Activated B cell treated with CpG ODN at 0.5 μM for 24 hours (primary cell): ENCODE results near the gene NEK7. TPM values are rescaled to one million over a fixed set of nuclear protein-coding genes. Genes with fewer than 3 reads are reported as not detected.
A peak's percentile ranks its signal among the peaks of the same experiment; 100 is the strongest.

Experiments
- ATAC-seq: fragments of 200-7000 bp; cut with Tn5 transposase; one replicate; pipeline ENCODE4 v1.10.0; 2021; ENCODE audit warnings: low read depth, mild to moderate bottlenecking, moderate library complexity
- CTCF ChIA-PET: fragments of 350-600 bp; sonication (Branson Sonifier 250); formaldehyde crosslinking; loops from one replicate; lab custom pipeline; 2021; ENCODE audit warnings: antibody characterized with exemption; lab: Charles Lee
- POLR2A ChIA-PET: fragments of 350-600 bp; sonication (Branson Sonifier 250); formaldehyde crosslinking; loops from one replicate; lab custom pipeline; 2021; ENCODE audit warnings: antibody characterized with exemption; lab: Charles Lee
- DNase-seq: peaks from one replicate; pipeline ENCODE4 v3.0.0; 2022
- H3K27ac Mint-ChIP-seq: one replicate; pipeline ENCODE4 v1.8.0; 2020; ENCODE audit warnings: mixed read lengths
- H3K27me3 Mint-ChIP-seq: one replicate; pipeline ENCODE4 v1.8.0; 2021; ENCODE audit warnings: mixed read lengths
- H3K36me3 Mint-ChIP-seq: one replicate; pipeline ENCODE4 v1.8.0; 2021; ENCODE audit warnings: low read depth, mixed read lengths
- H3K4me1 Mint-ChIP-seq: one replicate; pipeline ENCODE4 v1.8.0; 2021; ENCODE audit warnings: mixed read lengths
- H3K4me3 Mint-ChIP-seq: one replicate; pipeline ENCODE4 v1.8.0; 2020; ENCODE audit warnings: mild to moderate bottlenecking, mixed read lengths
- H3K9me3 Mint-ChIP-seq: one replicate; pipeline ENCODE4 v1.8.0; 2020; ENCODE audit warnings: mixed read lengths
- intact Hi-C: fragments of 100-400 bp; cut with micrococcal nuclease; formaldehyde crosslinking; loops from one replicate; pipeline ENCODE4 v1.15.1; 2024
- total RNA-seq: library from RNA; stranded (reverse); gene quantifications from 2 replicates; pipeline ENCODE4 v1.2.3, GENCODE V29; 2022
- TF ChIP-seq, protein P1 (sequence below): fragments of 200-600 bp; IDR thresholded peaks from one replicate; pipeline ENCODE4 v1.8.0; 2022; ENCODE audit warnings: antibody characterized with exemption, mild to moderate bottlenecking

The NEK7 gene
- total RNA-seq, 1 donor from 2014 or later = 33.5 TPM

DNA sequence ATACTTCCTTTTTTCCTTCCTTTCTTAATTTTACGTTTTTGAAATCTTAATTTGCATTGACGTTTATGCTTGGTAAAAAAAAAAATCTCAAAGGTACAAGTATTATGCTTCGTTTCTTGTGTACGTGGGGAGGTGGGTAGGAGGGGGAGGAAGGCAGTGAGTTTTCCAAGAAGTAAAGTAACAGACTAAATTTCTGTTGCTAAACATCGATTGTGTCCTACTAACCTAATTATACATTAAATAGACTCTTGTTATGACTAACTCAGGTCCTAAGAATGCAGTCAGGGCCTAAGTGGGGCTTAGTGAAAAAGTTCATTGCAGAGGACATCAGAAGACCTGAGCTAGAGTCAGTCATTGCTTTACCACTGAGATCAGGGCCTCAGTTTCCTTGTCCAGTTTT, 17.5 kb downstream of the NEK7 start:
- H3K4me1 Mint-ChIP-seq = peaks cover 85% of the 10 kb centered on the region
- TF ChIP-seq, protein P1, sequence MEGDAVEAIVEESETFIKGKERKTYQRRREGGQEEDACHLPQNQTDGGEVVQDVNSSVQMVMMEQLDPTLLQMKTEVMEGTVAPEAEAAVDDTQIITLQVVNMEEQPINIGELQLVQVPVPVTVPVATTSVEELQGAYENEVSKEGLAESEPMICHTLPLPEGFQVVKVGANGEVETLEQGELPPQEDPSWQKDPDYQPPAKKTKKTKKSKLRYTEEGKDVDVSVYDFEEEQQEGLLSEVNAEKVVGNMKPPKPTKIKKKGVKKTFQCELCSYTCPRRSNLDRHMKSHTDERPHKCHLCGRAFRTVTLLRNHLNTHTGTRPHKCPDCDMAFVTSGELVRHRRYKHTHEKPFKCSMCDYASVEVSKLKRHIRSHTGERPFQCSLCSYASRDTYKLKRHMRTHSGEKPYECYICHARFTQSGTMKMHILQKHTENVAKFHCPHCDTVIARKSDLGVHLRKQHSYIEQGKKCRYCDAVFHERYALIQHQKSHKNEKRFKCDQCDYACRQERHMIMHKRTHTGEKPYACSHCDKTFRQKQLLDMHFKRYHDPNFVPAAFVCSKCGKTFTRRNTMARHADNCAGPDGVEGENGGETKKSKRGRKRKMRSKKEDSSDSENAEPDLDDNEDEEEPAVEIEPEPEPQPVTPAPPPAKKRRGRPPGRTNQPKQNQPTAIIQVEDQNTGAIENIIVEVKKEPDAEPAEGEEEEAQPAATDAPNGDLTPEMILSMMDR = no peak
- POLR2A ChIA-PET = interaction anchor here (1.2 to 5.5 kb wide), 2 partner anchors 9 to 16 kb away, joined by 3 to 46 read pairs; partner anchors contain the start of gene NEK7
- intact Hi-C loops = loop anchor here (1.0 to 5.0 kb wide), 4 partner anchors 17 to 423 kb away; partner anchors contain the start of gene DENND1B
- H3K27ac Mint-ChIP-seq = peak overlapping the region; percentile 85
- H3K9me3 Mint-ChIP-seq = no peaks in the 10 kb centered on the region
- no peaks in the 10 kb centered on the region for H3K27me3 Mint-ChIP-seq
- ATAC-seq (peak; percentile 70), DNase-seq (no peak)
- CTCF ChIA-PET = interaction anchor here (1.0 kb wide), 1 partner anchor 16 kb away, joined by 4 read pairs; no protein-coding TSS in a partner anchor
- no peaks in the 10 kb centered on the region for H3K36me3 Mint-ChIP-seq
- peak overlapping the region; percentile 73 for H3K4me3 Mint-ChIP-seq

DNA sequence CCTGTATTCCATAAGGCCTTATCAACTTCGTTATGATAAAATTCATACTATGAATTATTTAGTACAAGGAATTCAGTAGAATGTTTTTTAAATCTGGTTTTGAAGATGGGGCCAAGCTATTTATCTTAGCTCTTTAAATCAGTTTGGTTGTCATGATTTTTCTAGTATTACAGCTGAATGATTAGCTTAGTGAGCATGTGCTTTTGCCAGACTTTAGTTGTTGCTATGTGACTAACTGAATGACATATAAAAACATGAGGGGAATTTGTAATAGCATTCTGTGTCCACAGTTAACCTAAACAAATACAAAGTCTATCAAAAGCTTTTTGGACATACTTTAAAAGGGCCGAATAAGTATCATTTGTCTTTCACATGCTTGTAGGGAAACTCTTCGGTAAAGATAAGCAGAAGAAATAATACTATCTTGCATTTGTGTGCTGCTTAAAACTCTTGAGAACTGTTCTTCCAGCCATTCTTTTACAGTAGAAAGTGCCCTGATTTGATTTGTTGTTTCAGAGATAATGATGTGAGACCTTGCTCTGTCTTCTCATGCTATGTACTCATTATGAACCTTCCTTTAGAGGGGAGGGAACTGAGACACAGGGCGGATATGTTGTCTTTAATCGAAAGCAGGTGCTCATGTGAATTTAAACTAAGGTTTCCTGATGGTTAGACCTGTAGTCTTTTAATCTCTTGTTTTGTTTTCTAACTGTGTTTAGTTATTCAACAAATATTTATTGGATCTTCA, 18.8 kb downstream of the NEK7 start:
- ChIA-PET CTCF (interaction anchor here (1.1 kb wide), 1 partner anchor 345 kb away, joined by 3 read pairs; no protein-coding TSS in a partner anchor), POLR2A (interaction anchor here (1.2 to 5.5 kb wide), 2 partner anchors 10 to 18 kb away, joined by 3 to 46 read pairs; partner anchors contain the start of gene NEK7)
- intact Hi-C loops = loop anchor here (2.0 to 5.0 kb wide), 2 partner anchors 15 to 77 kb away; no protein-coding TSS in a partner anchor
- DNase-seq (no peak), ATAC-seq (peak; percentile 74)
- H3K36me3 Mint-ChIP-seq = no peaks in the 10 kb centered on the region
- no peaks in the 10 kb centered on the region for H3K27me3 Mint-ChIP-seq
- TF ChIP-seq, protein P1 = no peak
- peaks cover 83% of the 10 kb centered on the region for H3K4me1 Mint-ChIP-seq
- H3K27ac Mint-ChIP-seq = peak overlapping the region; percentile 74
- H3K4me3 Mint-ChIP-seq = peak overlapping the region; percentile 53
- no peaks in the 10 kb centered on the region for H3K9me3 Mint-ChIP-seq

DNA sequence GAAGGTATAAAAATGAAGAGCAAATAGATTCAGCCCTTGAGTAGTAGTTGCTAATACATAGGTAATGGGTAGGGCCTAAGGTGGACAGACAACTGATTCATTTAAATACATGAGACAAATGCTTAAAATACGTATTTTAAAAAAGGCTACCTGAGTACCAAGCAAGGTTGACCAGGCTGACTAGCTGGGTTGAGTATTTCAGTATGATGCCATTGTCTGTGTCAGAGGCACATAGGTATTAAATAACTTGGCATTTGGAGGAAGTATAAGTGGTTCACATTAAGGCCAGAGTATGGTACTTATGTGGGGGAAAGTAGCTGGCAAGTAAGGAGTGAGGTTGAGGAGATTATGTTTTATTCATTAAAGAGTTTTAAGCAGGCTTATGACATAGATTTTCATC, 19.4 kb downstream of the NEK7 start:
- H3K4me1 Mint-ChIP-seq = peaks cover 83% of the 10 kb centered on the region
- no peak for ATAC-seq

DNA sequence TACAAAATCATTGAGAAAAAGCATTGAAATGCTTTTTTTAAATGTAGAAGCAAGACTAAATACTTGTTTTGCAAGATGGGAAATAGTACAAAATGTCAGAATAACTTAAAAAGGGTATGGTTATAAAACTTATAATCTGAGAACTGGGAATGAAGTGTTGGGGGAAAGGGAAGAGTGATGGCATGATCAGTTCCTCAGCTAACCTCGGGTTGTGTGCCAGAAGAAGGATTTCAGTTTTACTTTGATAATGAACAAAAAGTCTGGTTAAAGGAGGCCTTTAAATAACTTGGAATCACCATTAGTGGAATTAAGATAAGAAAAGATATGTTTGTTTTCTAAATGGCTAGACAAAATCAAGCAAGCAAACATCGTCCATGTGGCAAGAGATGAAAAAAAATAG, 20.7 kb downstream of the NEK7 start:
- POLR2A ChIA-PET = no interaction called here
- TF ChIP-seq, protein P1 = no peak
- no peak overlapping the region for H3K4me3 Mint-ChIP-seq

More for the DNA sequence above, 19.4 kb downstream of the NEK7 start:
- H3K27me3 Mint-ChIP-seq = no peaks in the 10 kb centered on the region
- H3K36me3 Mint-ChIP-seq = no peaks in the 10 kb centered on the region
- intact Hi-C loops = loop anchor here (5.0 kb wide), 1 partner anchor 76 kb away; no protein-coding TSS in a partner anchor
- no peaks in the 10 kb centered on the region for H3K9me3 Mint-ChIP-seq
- ChIA-PET CTCF (interaction anchor here (1.1 to 1.6 kb wide), 2 partner anchors 18 to 345 kb away, joined by 3 read pairs; no protein-coding TSS in a partner anchor), POLR2A (interaction anchor here (5.5 kb wide), 1 partner anchor 18 kb away, joined by 46 read pairs; the partner anchor contains the start of gene NEK7)
- H3K27ac Mint-ChIP-seq = peak overlapping the region; percentile 74
- no peak for DNase-seq
- TF ChIP-seq, protein P1 = no peak
- peak overlapping the region; percentile 53 for H3K4me3 Mint-ChIP-seq

GRCh38 chr1:198178615-198179014, 21.8 kb downstream of the NEK7 start:
- Mint-ChIP-seq H3K4me1 (peaks cover 77% of the 10 kb centered on the region), H3K9me3 (no peaks in the 10 kb centered on the region), H3K4me3 (no peak overlapping the region), H3K27ac (no peak overlapping the region), H3K36me3 (no peaks in the 10 kb centered on the region), H3K27me3 (no peaks in the 10 kb centered on the region)
- intact Hi-C loops = loop anchor here (5.0 kb wide), 1 partner anchor 74 kb away; no protein-coding TSS in a partner anchor
- TF ChIP-seq, protein P1 = no peak
- ATAC-seq (no peak), DNase-seq (no peak)
- POLR2A ChIA-PET = no interaction called here
- CTCF ChIA-PET = interaction anchor here (0.7 kb wide), 1 partner anchor 60 kb away, joined by 3 read pairs; no protein-coding TSS in a partner anchor

More for the DNA sequence above, 20.7 kb downstream of the NEK7 start:
- ATAC-seq = no peak
- Mint-ChIP-seq H3K27me3 (no peaks in the 10 kb centered on the region), H3K4me1 (peaks cover 80% of the 10 kb centered on the region), H3K27ac (no peak overlapping the region), H3K9me3 (no peaks in the 10 kb centered on the region), H3K36me3 (no peaks in the 10 kb centered on the region)
- CTCF ChIA-PET = interaction anchor here (1.6 kb wide), 1 partner anchor 19 kb away, joined by 3 read pairs; no protein-coding TSS in a partner anchor
- DNase-seq = no peak
- intact Hi-C loops = loop anchor here (5.0 kb wide), 1 partner anchor 75 kb away; no protein-coding TSS in a partner anchor
